IPS DF 6.9 (cell line): ENCODE results near the gene ZNF771.
"Not testable (repeated sequence)": the region's sequence is repeated elsewhere in the genome, so short reads cannot be mapped to it uniquely, and the experiment has no call there.

Experiments used
- DNase-seq: peaks from one replicate; pipeline ENCODE4 v3.0.0-alpha.2; 2013; ENCODE audit warnings: low read depth, low spot score
- H3K27ac ChIP-seq: one replicate; pipeline ENCODE4 v1.5.1; 2013; ENCODE audit warnings: low read length, control low read depth
- H3K27me3 ChIP-seq: 2 replicates; pipeline ENCODE4 v1.6.1; 2013; ENCODE audit warnings: mild to moderate bottlenecking, low read length; ENCODE audit not compliant: control insufficient read depth, insufficient read depth
- H3K36me3 ChIP-seq: 2 replicates; pipeline ENCODE4 v1.6.1; 2013; ENCODE audit warnings: low read length; ENCODE audit not compliant: control insufficient read depth, insufficient read depth
- H3K4me1 ChIP-seq: 2 replicates; pipeline ENCODE4 v1.6.1; 2013; ENCODE audit warnings: low read length; ENCODE audit not compliant: control insufficient read depth, insufficient read depth
- H3K4me3 ChIP-seq: 2 replicates; pipeline ENCODE4 v1.5.1; 2013; ENCODE audit warnings: mild to moderate bottlenecking, low read length
- H3K9me3 ChIP-seq: 2 replicates; pipeline ENCODE4 v1.6.1; 2013; ENCODE audit warnings: low read length, inconsistent platforms; ENCODE audit not compliant: control insufficient read depth, insufficient read depth
- WGBS: extraction: QIAGEN DNeasy Blood & Tissue Kit; methylation state at CpG from one replicate; pipeline ENCODE4 v1.1.7; 2013; ENCODE audit warnings: mixed read lengths, missing lambda C conversion rate; ENCODE audit not compliant: insufficient read length, insufficient coverage; 5-methylcytosine and 5-hydroxymethylcytosine counted together

ZNF771 gene

DNA sequence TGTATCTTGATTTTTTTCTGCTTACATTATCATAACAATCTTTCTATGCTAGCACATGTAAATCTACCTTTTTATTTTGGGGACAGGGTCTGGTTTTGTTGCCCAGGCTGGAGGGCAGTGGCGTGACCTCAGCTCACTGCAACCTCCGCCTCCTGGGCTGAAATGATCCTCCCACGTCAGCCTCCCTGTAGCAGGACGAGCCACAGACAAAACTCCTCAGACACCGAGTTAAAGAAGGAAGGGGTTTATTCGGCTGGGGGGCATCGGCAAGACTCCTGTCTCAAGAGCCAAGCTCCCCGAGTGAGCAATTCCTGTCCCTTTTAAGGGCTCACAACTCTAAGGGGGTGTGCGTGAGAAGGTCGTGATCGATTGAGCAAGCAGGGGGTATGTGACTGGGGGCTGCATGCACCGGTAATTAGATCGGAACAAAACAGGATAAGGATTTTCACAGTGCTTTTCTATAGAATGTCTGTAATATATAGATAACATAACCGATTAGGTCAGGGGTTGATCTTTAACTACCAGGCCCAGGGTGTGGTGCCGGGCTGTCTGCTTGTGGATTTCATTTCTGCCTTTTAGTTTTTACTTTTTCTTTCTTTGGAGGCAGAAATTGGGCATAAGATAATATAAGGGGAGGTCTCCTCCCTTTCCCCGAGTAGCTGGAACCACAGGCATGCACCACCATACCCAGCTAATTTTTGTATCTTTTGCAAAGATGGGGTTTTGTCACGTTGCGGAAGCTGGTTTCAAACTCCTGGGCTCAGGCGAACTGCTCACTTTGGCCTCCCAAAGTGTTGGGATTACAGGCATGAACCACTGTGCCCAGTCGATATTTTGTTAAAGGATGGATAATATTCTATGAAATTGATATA lies 45.5 kb downstream of the ZNF771 start:
- not testable (repeated sequence) for H3K4me3 ChIP-seq, H3K27ac ChIP-seq, DNase-seq, H3K27me3 ChIP-seq, H3K36me3 ChIP-seq, H3K9me3 ChIP-seq, H3K4me1 ChIP-seq
- no CpG with 5 or more reads among the region's 20 CpGs for WGBS

DNA sequence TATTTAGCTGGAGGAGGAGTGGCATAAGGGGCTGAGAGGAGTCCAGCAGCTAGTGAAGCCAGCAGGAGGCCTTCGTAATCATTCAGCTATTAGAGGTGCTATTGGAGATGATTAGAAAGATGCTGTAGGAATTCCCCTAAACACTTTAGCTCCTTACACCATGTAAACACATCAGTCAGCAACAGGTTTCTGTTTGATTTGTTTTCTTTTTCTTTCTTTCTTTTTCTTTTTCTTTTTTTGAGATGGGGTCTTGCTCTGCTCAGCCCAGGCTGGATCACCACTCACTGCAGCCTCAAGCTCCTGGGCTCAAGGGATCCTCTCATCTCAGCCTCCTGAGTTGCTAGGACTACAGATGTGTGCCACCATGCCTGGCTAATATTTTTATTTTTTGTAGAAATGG lies 48.9 kb downstream of the ZNF771 start:
- Histone ChIP-seq H3K9me3 (no peaks in the 10 kb centered on the region), H3K4me3 (no peak overlapping the region), H3K36me3 (no peaks in the 10 kb centered on the region), H3K27ac (no peak overlapping the region), H3K4me1 (no peaks in the 10 kb centered on the region), H3K27me3 (no peaks in the 10 kb centered on the region)
- DNase-seq: no peak
- WGBS: no CpG with 5 or more reads among the region's 1 CpG

DNA sequence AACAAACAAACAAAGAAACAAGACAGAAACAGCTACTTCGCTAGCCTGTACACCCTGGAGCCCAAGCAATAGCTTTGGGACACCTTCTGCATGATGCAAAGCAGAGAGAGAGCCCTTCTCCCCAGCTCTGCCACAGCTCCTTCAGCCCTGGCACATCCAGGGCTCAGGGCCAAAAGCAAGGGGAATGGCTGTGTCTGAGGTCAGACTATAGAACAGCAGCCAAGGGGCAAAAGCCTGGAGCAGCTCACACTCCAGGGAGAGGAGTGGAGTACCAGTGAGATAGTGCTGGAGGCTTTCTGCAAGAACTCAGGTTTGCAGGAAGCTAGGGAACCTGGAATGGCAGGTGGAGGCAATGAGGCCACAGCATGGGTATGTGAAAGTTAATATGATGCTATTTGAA lies 49.9 kb downstream of the ZNF771 start:
- H3K9me3 ChIP-seq: no peaks in the 10 kb centered on the region
- H3K27me3 ChIP-seq: no peaks in the 10 kb centered on the region
- H3K36me3 ChIP-seq: no peaks in the 10 kb centered on the region
- WGBS: no CpG with 5 or more reads among the region's 1 CpG
- H3K4me3 ChIP-seq: no peak overlapping the region
- DNase-seq: no peak
- H3K4me1 ChIP-seq: no peaks in the 10 kb centered on the region
- no peak overlapping the region for H3K27ac ChIP-seq

DNA sequence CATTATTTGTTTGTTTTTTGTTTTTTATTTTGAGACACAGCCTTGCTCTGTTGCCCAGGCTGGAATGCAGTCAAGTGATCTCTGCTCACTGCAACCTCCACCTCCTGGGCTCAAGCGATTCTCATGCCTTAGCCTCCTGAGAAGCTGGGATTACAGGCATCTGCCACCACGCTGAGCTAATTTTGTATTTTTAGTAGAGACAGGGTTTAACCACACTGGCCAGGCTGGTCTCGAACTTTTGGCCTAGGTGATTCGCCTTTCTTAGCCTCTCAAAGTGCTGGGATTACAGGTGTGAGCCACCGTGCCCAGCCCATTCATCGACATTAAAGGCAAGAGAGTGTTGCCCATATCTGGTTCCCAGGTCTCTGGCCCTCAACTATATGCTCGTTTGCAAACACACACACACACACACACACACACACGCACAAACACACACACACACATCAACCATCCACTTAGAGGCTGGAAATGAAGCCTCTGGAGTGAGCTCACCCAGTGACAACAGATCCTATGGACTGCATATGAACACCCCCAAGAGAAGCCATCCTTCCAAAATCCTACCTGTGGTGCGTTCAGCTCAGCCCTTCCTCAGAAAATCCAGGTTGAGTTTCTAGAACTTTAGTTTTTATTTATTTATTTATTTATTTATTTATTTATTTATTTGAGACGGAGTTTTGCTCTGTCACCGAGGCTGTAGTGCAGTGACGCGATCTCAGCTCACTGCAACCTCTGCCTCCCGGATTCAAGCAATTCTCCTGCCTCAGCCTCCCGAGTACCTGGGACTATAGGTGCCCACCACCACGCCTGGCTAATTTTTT lies 50.5 kb downstream of the ZNF771 start:
- H3K4me1 ChIP-seq: no peaks in the 10 kb centered on the region
- H3K36me3 ChIP-seq: no peaks in the 10 kb centered on the region
- WGBS: no CpG with 5 or more reads among the region's 16 CpGs
- no peaks in the 10 kb centered on the region for H3K27me3 ChIP-seq
- DNase-seq: no peak
- H3K9me3 ChIP-seq: no peaks in the 10 kb centered on the region
- H3K27ac ChIP-seq: no peak overlapping the region
- no peak overlapping the region for H3K4me3 ChIP-seq

DNA sequence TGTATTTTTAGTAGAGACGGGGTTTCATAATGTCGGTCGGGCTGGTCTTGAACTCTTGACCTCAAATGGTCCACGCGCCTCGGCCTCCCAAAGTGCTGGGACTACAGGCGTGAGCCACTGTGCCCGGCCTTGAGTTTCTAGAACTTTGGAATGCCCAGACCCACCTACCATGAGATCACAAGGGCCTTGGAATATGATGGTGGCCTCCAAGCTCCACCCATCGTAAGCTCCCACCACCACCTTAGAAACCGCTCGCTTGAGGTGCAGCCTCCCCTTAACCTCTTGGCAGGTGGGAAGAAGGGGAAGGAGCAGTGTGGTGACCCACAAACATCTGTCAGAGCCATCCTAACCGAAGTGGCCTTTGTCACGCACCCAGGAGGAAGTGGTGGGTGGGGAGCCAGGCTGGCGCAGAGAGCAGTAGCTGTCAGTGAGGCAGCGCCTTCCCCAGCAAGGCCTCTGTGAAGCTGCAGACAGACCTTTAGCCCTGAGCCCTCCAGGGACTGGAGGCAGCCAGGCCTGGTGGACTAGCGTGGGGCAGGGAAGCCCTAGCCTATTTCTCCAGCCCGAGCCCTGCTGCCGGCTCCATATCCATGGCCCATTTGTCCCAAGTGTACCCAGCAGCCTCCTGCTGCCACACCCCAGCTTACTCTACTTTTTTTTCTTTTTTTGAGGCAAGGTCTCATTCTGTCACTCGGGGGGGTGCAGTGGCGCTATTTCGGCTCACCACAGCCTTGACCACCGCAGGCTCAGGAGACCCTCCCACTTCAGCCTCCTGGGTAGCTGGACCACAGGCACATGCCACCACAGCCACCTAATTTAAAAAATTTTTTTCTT lies 51.4 kb downstream of the ZNF771 start:
- DNase-seq: no peak
- H3K36me3 ChIP-seq: no peaks in the 10 kb centered on the region
- no CpG with 5 or more reads among the region's 22 CpGs for WGBS
- H3K27ac ChIP-seq: no peak overlapping the region
- H3K27me3 ChIP-seq: no peaks in the 10 kb centered on the region
- H3K4me1 ChIP-seq: no peaks in the 10 kb centered on the region
- H3K4me3 ChIP-seq: no peak overlapping the region
- H3K9me3 ChIP-seq: no peaks in the 10 kb centered on the region

DNA sequence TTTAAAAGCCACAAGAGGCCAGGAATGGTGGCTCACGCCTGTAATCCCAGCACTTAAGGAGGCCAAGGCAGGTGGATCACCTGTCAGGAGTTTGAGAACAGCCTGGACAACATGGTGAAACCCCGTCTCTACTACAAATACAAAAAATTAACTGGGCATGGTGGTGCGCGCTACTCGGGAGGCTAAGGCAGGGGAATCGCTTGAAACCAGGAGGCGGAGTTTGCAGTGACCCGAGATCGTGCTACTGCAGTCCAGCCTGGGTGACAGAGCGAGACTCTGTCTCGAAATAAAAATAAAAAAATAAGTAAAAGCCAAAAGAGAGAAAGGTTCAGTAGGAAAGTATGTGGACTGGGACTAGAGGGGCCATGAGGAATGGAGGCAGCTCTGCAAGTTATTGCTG lies 52.0 kb downstream of the ZNF771 start:
- H3K27ac ChIP-seq: no peak overlapping the region
- DNase-seq: no peak
- no peak overlapping the region for H3K4me3 ChIP-seq
- WGBS: no CpG with 5 or more reads among the region's 11 CpGs
- no peaks in the 10 kb centered on the region for H3K36me3 ChIP-seq
- no peaks in the 10 kb centered on the region for H3K9me3 ChIP-seq
- H3K4me1 ChIP-seq: no peaks in the 10 kb centered on the region
- no peaks in the 10 kb centered on the region for H3K27me3 ChIP-seq

DNA sequence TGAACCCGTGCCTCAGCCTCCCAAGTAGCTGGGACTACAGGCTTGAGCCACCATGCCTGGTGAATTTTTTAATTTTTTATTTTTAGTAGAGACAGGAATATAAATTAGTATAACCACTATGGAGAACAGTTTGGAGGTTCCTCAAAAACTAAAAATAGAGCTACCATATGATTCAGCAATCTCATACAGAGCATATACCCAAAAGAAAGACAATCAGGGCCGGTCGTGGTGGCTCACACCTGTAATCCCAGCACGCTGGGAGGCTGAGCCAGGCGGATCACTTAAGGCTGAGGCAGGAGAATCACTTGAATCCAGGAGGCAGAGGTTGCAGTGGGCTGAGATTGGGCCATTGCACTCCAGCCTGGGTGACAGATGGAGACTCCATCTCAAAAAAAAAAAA lies 54.0 kb downstream of the ZNF771 start:
- H3K27me3 ChIP-seq, H3K4me3 ChIP-seq, H3K27ac ChIP-seq, H3K9me3 ChIP-seq, H3K36me3 ChIP-seq, H3K4me1 ChIP-seq, DNase-seq: not testable (repeated sequence)
- WGBS: no CpG with 5 or more reads among the region's 5 CpGs

DNA sequence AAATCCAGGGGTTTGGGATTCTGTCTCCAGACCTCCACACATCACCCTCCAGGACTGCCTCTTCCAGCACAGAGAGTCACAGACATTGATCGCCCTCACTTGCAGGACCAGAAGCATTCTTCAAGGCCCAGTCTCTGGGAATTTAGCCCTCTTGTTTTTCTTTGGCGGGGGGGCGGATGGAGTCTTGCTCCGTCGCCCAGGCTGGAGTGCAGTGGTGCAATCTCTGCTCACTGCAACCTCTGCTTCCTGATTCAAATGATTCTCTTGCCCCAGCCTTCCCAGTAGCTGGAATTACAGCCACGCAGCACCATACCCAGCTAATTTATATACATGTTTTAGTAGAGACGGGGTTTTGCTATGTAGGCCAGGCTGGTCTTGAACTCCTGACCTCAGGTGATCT lies 56.7 kb downstream of the ZNF771 start:
- H3K9me3 ChIP-seq: no peaks in the 10 kb centered on the region
- no peaks in the 10 kb centered on the region for H3K4me1 ChIP-seq
- no CpG with 5 or more reads among the region's 7 CpGs for WGBS
- no peak overlapping the region for H3K4me3 ChIP-seq
- no peak for DNase-seq
- H3K27me3 ChIP-seq: no peaks in the 10 kb centered on the region
- no peaks in the 10 kb centered on the region for H3K36me3 ChIP-seq
- H3K27ac ChIP-seq: no peak overlapping the region
